GM03348 (cell line): ENCODE measurements around the gene PCDH1.
A peak's percentile ranks its signal among the peaks of the same experiment; 100 is the strongest.

Source experiments
- DNase-seq: peaks from one replicate; pipeline ENCODE4 v3.0.0; 2012; ENCODE audit warnings: low spot score

The PCDH1 gene

GRCh38 chr5:141878186-141878710 lies at the start of gene PCDH1:
TSS of gene PCDH1 (minus strand) at chr5:141878410. CDS start at chr5:141878262, 148 bp downstream.
- DNase-seq = peak; percentile 73

- no peak for DNase-seq
Measured at GRCh38 chr5:141926434-141926833, 48.2 kb upstream of the PCDH1 start.

- DNase-seq = peak; percentile 97
Measured at GRCh38 chr5:141923448-141924313, 45.5 kb upstream of the PCDH1 start, which contains the start of gene DELE1. TSS of gene DELE1 (plus strand) at chr5:141923871. CDS start at chr5:141923942, 71 bp downstream.

- peak; percentile 23 for DNase-seq
Measured at GRCh38 chr5:141922827-141923447, 44.7 kb upstream of the PCDH1 start.

GRCh38 chr5:141920771-141921170 lies 42.6 kb upstream of the PCDH1 start:
- DNase-seq = no peak

GRCh38 chr5:141919218-141920119 lies 41.3 kb upstream of the PCDH1 start:
- DNase-seq = no peak

- DNase-seq = no peak
Measured at GRCh38 chr5:141917760-141918159, 39.5 kb upstream of the PCDH1 start.

GRCh38 chr5:141916522-141916921 lies 38.3 kb upstream of the PCDH1 start:
- no peak for DNase-seq

GRCh38 chr5:141915881-141916336 lies 37.7 kb upstream of the PCDH1 start:
- DNase-seq = no peak

GRCh38 chr5:141914797-141915196 lies 36.6 kb upstream of the PCDH1 start:
- no peak for DNase-seq

- DNase-seq = peak; percentile 48
Measured at GRCh38 chr5:141914199-141914743, 36.1 kb upstream of the PCDH1 start.

GRCh38 chr5:141913560-141914198 lies 35.5 kb upstream of the PCDH1 start:
- peak; percentile 18 for DNase-seq

- DNase-seq = no peak
Measured at GRCh38 chr5:141910271-141910673, 32.1 kb upstream of the PCDH1 start.

- DNase-seq = no peak
Measured at GRCh38 chr5:141909212-141909611, 31.0 kb upstream of the PCDH1 start.

- DNase-seq = peak; percentile 43
Measured at GRCh38 chr5:141908796-141909195, 30.6 kb upstream of the PCDH1 start.

- DNase-seq = no peak
Measured at GRCh38 chr5:141906972-141907371, 28.8 kb upstream of the PCDH1 start.

- no peak for DNase-seq
Measured at GRCh38 chr5:141906517-141906916, 28.3 kb upstream of the PCDH1 start.

- no peak for DNase-seq
Measured at GRCh38 chr5:141904551-141904950, 26.3 kb upstream of the PCDH1 start.

- DNase-seq = no peak
Measured at GRCh38 chr5:141903261-141903660, 25.1 kb upstream of the PCDH1 start.

- no peak for DNase-seq
Measured at GRCh38 chr5:141902015-141902814, 24.0 kb upstream of the PCDH1 start.
